Measurements from ENCODE around the gene APOBEC3G.

APOBEC3G gene

DNA sequence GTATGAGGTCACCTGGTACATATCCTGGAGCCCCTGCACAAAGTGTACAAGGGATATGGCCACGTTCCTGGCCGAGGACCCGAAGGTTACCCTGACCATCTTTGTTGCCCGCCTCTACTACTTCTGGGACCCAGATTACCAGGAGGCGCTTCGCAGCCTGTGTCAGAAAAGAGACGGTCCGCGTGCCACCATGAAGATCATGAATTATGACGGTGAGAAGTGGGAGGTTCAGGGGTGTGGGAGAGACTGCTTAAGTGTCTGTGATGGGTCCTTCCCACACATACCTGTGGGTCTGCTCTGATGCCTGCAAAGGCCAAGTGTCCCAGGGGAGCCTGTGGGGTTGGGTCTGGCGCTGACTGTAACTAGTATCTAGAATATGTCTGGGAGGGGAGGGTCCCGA lies 3.9 kb downstream of the APOBEC3G start:
- H3K9me3 ChIP-seq, result no peaks in the 10 kb centered on the region
- intact Hi-C loops (cut with DNase I; ENCODE audit: low total_unique reads), result no loop called here
- DNase-seq, result no peak
- peaks cover 0 to 10% (median 7%) of the 10 kb centered on the region in 4 donors for H3K4me1 ChIP-seq
- H3K36me3 ChIP-seq, result peaks cover 0 to 13% (median 7%) of the 10 kb centered on the region in 3 donors
- TF ChIP-seq, protein P1, sequence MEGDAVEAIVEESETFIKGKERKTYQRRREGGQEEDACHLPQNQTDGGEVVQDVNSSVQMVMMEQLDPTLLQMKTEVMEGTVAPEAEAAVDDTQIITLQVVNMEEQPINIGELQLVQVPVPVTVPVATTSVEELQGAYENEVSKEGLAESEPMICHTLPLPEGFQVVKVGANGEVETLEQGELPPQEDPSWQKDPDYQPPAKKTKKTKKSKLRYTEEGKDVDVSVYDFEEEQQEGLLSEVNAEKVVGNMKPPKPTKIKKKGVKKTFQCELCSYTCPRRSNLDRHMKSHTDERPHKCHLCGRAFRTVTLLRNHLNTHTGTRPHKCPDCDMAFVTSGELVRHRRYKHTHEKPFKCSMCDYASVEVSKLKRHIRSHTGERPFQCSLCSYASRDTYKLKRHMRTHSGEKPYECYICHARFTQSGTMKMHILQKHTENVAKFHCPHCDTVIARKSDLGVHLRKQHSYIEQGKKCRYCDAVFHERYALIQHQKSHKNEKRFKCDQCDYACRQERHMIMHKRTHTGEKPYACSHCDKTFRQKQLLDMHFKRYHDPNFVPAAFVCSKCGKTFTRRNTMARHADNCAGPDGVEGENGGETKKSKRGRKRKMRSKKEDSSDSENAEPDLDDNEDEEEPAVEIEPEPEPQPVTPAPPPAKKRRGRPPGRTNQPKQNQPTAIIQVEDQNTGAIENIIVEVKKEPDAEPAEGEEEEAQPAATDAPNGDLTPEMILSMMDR (IDR thresholded peaks at IDR 0.05), result no peak
- H3K27me3 ChIP-seq, result peaks cover 0 to 3% of the 10 kb centered on the region in 2 donors
- no peak overlapping the region for H3K27ac ChIP-seq
- H3K4me3 ChIP-seq, result no peak overlapping the region

DNA sequence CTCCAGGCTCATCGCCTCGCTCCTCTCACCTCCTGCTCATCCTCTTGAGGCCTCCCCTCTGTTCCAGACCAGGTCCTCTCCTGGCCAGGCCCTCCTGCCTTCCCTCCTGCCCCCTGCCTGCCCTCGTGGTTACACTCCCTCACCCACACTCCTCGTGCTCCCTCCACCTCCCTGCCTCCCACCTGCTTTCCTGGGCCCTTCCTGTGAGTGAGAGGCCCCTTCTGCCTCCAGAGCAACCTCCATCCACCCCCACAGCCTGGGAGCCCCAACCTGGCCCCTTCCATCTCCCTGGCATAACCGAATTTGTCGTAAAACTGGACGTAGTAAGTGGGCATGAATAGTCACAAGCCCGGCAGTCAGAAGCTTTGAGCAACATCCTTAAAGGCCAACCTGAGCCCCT lies 4.5 kb downstream of the APOBEC3G start:
- Histone ChIP-seq H3K27me3 (peaks cover 0 to 3% of the 10 kb centered on the region in 2 donors), H3K4me1 (peaks cover 0 to 10% (median 7%) of the 10 kb centered on the region in 4 donors), H3K36me3 (peaks cover 0 to 13% (median 7%) of the 10 kb centered on the region in 3 donors), H3K27ac (no peak overlapping the region), H3K4me3 (no peak overlapping the region), H3K9me3 (no peaks in the 10 kb centered on the region)
- intact Hi-C loops (cut with DNase I; ENCODE audit: low total_unique reads), result no loop called here
- DNase-seq, result no peak
- TF ChIP-seq, protein P1 (IDR thresholded peaks at IDR 0.05), result no peak

DNA sequence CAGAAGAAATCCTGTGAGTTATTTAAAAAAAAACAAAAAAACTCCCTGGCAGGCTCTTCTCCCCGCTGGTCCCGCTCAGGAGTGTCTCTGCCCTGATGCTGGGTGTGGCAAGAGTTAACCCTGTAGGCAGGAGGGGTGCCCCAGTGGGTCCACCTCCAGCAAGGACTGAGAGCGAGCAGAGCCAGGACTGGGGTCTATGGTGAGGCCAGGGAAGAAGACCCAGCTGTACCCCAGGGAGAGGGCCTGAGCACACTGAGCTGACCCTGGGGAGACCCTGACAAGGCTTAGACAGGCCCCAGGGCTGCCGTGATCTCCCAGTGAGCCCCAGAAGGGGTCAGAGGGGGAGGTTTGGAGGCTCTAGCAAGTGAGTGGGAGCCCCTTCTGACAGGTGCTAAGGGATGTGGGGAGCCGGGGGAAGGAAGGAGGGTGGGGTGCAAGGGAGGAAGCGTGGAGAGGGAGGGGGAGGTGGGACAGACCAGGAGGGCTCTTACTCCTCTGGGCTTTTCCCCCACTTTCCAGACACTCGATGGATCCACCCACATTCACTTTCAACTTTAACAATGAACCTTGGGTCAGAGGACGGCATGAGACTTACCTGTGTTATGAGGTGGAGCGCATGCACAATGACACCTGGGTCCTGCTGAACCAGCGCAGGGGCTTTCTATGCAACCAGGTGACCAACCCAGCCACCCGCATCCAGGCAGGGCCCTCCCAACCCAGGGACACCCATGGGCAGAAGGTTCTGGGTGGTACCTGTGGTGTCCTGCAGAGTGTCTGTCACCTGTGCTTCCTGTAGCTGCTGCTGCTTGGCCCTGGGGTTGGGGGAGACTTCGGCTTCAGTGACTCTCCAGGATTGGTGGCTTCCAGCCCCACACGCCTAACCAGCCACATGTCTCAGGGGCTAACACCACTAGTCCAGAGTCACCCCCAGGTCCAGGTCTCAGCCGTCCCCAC lies 6.4 kb downstream of the APOBEC3G start:
- no peak for DNase-seq
- TF ChIP-seq, protein P1 (IDR thresholded peaks at IDR 0.05), result no peak
- Histone ChIP-seq H3K27me3 (peaks cover 0 to 4% of the 10 kb centered on the region in 2 donors), H3K9me3 (no peaks in the 10 kb centered on the region), H3K27ac (no peak overlapping the region), H3K4me3 (no peak overlapping the region), H3K4me1 (no peaks in the 10 kb centered on the region), H3K36me3 (peaks cover 0 to 13% (median 7%) of the 10 kb centered on the region in 3 donors)
- intact Hi-C loops (cut with DNase I; ENCODE audit: low total_unique reads), result no loop called here

DNA sequence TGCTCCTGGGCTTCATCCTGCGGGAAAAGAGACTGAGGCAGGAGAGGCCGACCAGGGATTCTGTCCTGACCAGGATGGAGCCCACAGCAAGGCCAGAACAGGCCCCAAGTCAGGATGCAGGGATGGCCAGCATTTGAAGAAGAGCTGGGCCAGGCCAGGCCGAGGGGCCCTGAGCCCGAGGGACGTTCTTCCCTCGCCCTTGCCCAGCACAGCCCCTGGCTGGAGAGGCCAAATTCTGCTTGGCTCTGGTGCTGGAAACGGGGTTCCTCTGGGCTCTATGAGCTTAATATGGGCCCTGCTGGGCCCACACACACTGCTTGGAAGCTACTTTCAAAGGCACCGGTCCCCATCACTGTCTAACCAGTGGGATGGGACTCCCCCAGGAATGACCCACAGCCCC lies 7.6 kb downstream of the APOBEC3G start:
- Histone ChIP-seq H3K4me1 (no peaks in the 10 kb centered on the region), H3K36me3 (peaks cover 0 to 13% (median 7%) of the 10 kb centered on the region in 3 donors), H3K4me3 (no peak overlapping the region), H3K27me3 (peaks cover 0 to 11% of the 10 kb centered on the region in 2 donors), H3K27ac (no peak overlapping the region), H3K9me3 (no peaks in the 10 kb centered on the region)
- DNase-seq, result no peak
- intact Hi-C loops (cut with DNase I; ENCODE audit: low total_unique reads), result no loop called here
- TF ChIP-seq, protein P1 (IDR thresholded peaks at IDR 0.05), result no peak

DNA sequence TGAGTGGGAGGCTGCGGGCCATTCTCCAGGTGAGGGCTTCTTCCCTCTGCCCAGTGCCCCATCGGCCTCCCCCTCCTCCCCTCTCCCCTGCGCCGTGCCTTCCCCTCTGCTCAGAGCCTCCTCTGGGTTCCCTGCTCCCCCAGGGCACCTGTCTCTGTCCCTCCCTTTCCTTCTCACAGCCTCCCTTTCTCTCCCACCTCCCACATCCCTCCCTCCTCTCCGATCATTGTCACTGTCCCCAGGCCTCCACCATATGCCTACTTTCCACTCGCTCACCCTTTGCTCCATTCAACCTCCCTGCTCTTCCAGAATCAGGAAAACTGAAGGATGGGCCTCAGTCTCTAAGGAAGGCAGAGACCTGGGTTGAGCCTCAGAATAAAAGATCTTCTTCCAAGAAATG lies 10.0 kb downstream of the APOBEC3G start:
- DNase-seq, result no peak
- TF ChIP-seq, protein P1 (IDR thresholded peaks at IDR 0.05), result no peak
- Histone ChIP-seq H3K4me1 (no peaks in the 10 kb centered on the region), H3K4me3 (no peak overlapping the region), H3K27ac (no peak overlapping the region), H3K36me3 (no peaks in the 10 kb centered on the region), H3K9me3 (no peaks in the 10 kb centered on the region), H3K27me3 (peaks cover 0 to 19% of the 10 kb centered on the region in 2 donors)
- intact Hi-C loops (cut with DNase I; ENCODE audit: low total_unique reads), result no loop called here

All from tibial artery (tissue), 4 donors.